ENCODE results near the gene EVI5. TPM values are rescaled to one million over a fixed set of nuclear protein-coding genes. Genes with fewer than 3 reads are reported as not detected.

Gene EVI5
- total and polyA plus RNA-seq, 2 donors (not counting 1 experiment from before 2014, with no cell fraction given) = 1.5 to 36.3 TPM

- no peak for TF ChIP-seq CTCF (IDR thresholded peaks at IDR 0.05)
- TF ChIP-seq EZH2 (IDR thresholded peaks at IDR 0.05; ENCODE audit: borderline replicate concordance, insufficient read depth, low read depth, low read length, poor library complexity, severe bottlenecking) = no peak
- Mint-ChIP-seq H3K4me1 (peaks cover 21% of the 10 kb centered on the region), H3K27ac (no peak overlapping the region), H3K4me3 (no peak overlapping the region), H3K27me3 (peaks cover 15% of the 10 kb centered on the region), H3K9me3 (ENCODE audit: insufficient read depth) (no peaks in the 10 kb centered on the region)
- intact Hi-C loops (cut with micrococcal nuclease) = loop anchor here (5.0 to 10.0 kb wide), 3 partner anchors 46 to 191 kb away; partner anchors contain the start of genes GLMN and RPAP2
- Histone ChIP-seq H3K4me2 (replicated peaks; ENCODE audit: low read depth, low read length, poor library complexity, severe bottlenecking) (no peak overlapping the region), H4K20me1 (ENCODE audit: control insufficient read depth, insufficient read depth, low read length, poor library complexity, severe bottlenecking) (no peaks in the 10 kb centered on the region), H3K4me1 (ENCODE audit: control insufficient read depth in 2 of 2, insufficient read depth in 2 of 2, low read length in 2 of 2) (peaks cover 17 to 24% of the 10 kb centered on the region in 2 donors), H3K79me2 (ENCODE audit: control insufficient read depth, insufficient read depth, low read length) (no peaks in the 10 kb centered on the region), H3K36me3 (replicated peaks in 1 of 2; ENCODE audit: control extremely low read depth in 1 of 2, control insufficient read depth in 1 of 2, extremely low read depth in 1 of 2, insufficient read depth in 2 of 2, low read length in 1 of 2) (no peaks in the 10 kb centered on the region), H3K27me3 (replicated peaks in 1 of 4; ENCODE audit: control extremely low read depth in 1 of 4, control insufficient read depth in 3 of 4, insufficient read depth in 4 of 4, low read length in 3 of 4) (peaks cover 0 to 32% (median 10%) of the 10 kb centered on the region in 4 experiments), H3K4me3 (ENCODE audit: control extremely low read depth in 1 of 5, extremely low read depth in 1 of 5, insufficient read depth in 1 of 5, low read depth in 2 of 5, low read length in 4 of 5) (no peak overlapping the region), H3K27ac (ENCODE audit: low read length in 2 of 2) (no peak overlapping the region), H2AFZ (ENCODE audit: insufficient read depth, low read depth, low read length, poor library complexity, severe bottlenecking) (no peak overlapping the region), H3K9me3 (ENCODE audit: control extremely low read depth in 1 of 3, control insufficient read depth in 2 of 3, insufficient read depth in 1 of 3, low read length in 2 of 3) (no peaks in the 10 kb centered on the region), H3K9ac (ENCODE audit: low read length) (no peak overlapping the region)
- WGBS (ENCODE audit: insufficient coverage) = no CpG with 5 or more reads among the region's 3 CpGs
- no peak for DNase-seq
- ATAC-seq (ENCODE audit: low read depth) = no peak
- POLR2A ChIA-PET = no interaction called here
- CTCF ChIA-PET = no interaction called here
These were observed 296.5 kb downstream of the EVI5 start for GRCh38 chr1:92488416-92488815.

- H3K4me1 Mint-ChIP-seq = peaks cover 32% of the 10 kb centered on the region
- CTCF ChIA-PET = interaction anchor here (1.0 kb wide), 1 partner anchor 50 kb away, joined by 3 read pairs; no protein-coding TSS in a partner anchor
- Histone ChIP-seq H4K20me1 (ENCODE audit: control insufficient read depth, insufficient read depth, low read length, poor library complexity, severe bottlenecking) (no peaks in the 10 kb centered on the region), H3K9me3 (ENCODE audit: control extremely low read depth in 1 of 3, control insufficient read depth in 2 of 3, insufficient read depth in 1 of 3, low read length in 2 of 3) (peaks cover 0 to 7% (median 0%) of the 10 kb centered on the region in 3 donors), H3K4me2 (replicated peaks; ENCODE audit: low read depth, low read length, poor library complexity, severe bottlenecking) (peak overlapping the region; percentile 95), H2AFZ (ENCODE audit: insufficient read depth, low read depth, low read length, poor library complexity, severe bottlenecking) (peak overlapping the region; percentile 58), H3K4me1 (ENCODE audit: control insufficient read depth in 2 of 2, insufficient read depth in 2 of 2, low read length in 2 of 2) (peaks cover 30 to 37% of the 10 kb centered on the region in 2 donors), H3K4me3 (ENCODE audit: control extremely low read depth in 1 of 5, extremely low read depth in 1 of 5, insufficient read depth in 1 of 5, low read depth in 2 of 5, low read length in 4 of 5) (peak overlapping the region in 4 of 5 experiments; percentile 47 to 70 (median 60)), H3K9ac (ENCODE audit: low read length) (peak overlapping the region; percentile 60), H3K79me2 (ENCODE audit: control insufficient read depth, insufficient read depth, low read length) (no peaks in the 10 kb centered on the region), H3K27me3 (replicated peaks in 1 of 4; ENCODE audit: control extremely low read depth in 1 of 4, control insufficient read depth in 3 of 4, insufficient read depth in 4 of 4, low read length in 3 of 4) (peaks cover 0 to 45% (median 16%) of the 10 kb centered on the region in 4 experiments), H3K27ac (ENCODE audit: low read length in 2 of 2) (no peak overlapping the region), H3K36me3 (replicated peaks in 1 of 2; ENCODE audit: control extremely low read depth in 1 of 2, control insufficient read depth in 1 of 2, extremely low read depth in 1 of 2, insufficient read depth in 2 of 2, low read length in 1 of 2) (no peaks in the 10 kb centered on the region)
- DNase-seq (no peak), ATAC-seq (ENCODE audit: low read depth) (no peak)
- H3K27me3 Mint-ChIP-seq = peaks cover 23% of the 10 kb centered on the region
- no peak overlapping the region for H3K27ac Mint-ChIP-seq
- 21% methylated on average over 2 of the region's 7 CpGs for WGBS (ENCODE audit: insufficient coverage)
- no peak for TF ChIP-seq EZH2 (IDR thresholded peaks at IDR 0.05; ENCODE audit: borderline replicate concordance, insufficient read depth, low read depth, low read length, poor library complexity, severe bottlenecking)
- TF ChIP-seq CTCF (IDR thresholded peaks at IDR 0.05) = no peak
- H3K4me3 Mint-ChIP-seq = peak overlapping the region; percentile 75
- intact Hi-C loops (cut with micrococcal nuclease) = loop anchor here (5.0 to 10.0 kb wide), 3 partner anchors 48 to 190 kb away; partner anchors contain the start of genes GLMN and RPAP2
- POLR2A ChIA-PET = no interaction called here
- H3K9me3 Mint-ChIP-seq (ENCODE audit: insufficient read depth) = no peaks in the 10 kb centered on the region
These were observed 297.8 kb downstream of the EVI5 start for GRCh38 chr1:92487078-92487605.

Data from B cell (primary cell).